ENCODE results near the gene MYLK4.

Gene MYLK4

DNA sequence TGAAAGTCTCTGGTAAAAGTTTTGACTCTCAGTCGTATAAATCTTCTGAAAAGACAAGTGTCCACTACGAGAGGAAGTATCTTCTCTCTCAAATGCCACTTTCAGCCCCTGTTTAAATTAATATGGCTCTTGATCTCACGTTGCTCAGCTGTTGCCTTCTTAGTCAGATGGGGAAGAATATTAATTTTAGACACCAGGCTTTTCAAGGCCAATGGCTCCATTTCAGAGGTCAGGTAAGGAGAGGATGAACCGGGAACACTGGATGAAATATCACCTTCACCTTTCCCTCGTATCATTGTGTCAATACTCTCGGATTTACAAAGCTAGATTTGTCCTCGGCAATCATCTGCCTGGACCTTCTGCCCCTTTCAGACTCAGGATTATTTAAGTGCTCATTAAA, at the start of gene MYLK4:
MYLK4 (minus strand) TSS at position 91 of the 400 bp plus-strand sequence. CDS start 1,628 bp downstream, outside the sequence.
- no peak for TF ChIP-seq CTCF (conservative IDR thresholded peaks at IDR 0.05)
- H3K27ac ChIP-seq, result peak within 1 kb of the TSS; percentile 70

GRCh38 chr6:2799936-2800527, 49.3 kb upstream of the MYLK4 start:
- no peak overlapping the region for H3K27ac ChIP-seq

DNA sequence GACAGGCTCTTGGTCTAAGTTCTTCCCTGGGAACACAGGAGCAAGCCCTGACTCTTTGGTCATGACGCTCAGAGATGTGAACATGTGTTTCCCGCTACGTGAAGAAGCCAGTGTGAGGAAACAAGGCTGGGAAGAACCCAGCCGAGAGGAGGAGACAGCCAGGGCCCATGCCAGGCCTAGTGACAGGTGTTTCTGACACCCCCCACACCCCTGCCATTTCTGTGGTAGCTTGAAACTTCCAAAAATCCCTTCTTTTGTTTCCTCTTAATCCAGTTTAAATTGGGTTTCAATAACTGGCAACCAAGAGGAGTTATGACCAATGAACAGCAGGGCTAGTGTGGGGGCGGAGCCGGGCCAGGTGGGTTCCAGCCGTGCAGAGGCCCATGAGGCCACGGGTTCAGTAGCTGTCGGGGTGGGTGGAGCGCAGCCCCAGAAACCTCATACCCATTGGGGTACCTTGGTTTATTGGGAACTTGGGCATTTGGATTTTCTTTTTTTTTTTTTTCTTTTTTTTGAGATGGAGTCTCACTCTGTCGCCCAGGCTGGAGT, 47.9 kb upstream of the MYLK4 start:
- no peak overlapping the region for H3K27ac ChIP-seq
- no peak for TF ChIP-seq CTCF (conservative IDR thresholded peaks at IDR 0.05)

More at GRCh38 chr6:2799936-2800527, 49.3 kb upstream of the MYLK4 start:
- no peak for TF ChIP-seq CTCF (conservative IDR thresholded peaks at IDR 0.05)

GRCh38 chr6:2797564-2798031, 46.9 kb upstream of the MYLK4 start:
- no peak overlapping the region for H3K27ac ChIP-seq
- no peak for TF ChIP-seq CTCF (conservative IDR thresholded peaks at IDR 0.05)

- no peak for TF ChIP-seq CTCF (conservative IDR thresholded peaks at IDR 0.05)
- no peak overlapping the region for H3K27ac ChIP-seq
These were observed 46.1 kb upstream of the MYLK4 start for GRCh38 chr6:2796861-2797260.

- no peak overlapping the region for H3K27ac ChIP-seq
- no peak for TF ChIP-seq CTCF (conservative IDR thresholded peaks at IDR 0.05)
These were observed 45.2 kb upstream of the MYLK4 start for GRCh38 chr6:2795956-2796355.

DNA sequence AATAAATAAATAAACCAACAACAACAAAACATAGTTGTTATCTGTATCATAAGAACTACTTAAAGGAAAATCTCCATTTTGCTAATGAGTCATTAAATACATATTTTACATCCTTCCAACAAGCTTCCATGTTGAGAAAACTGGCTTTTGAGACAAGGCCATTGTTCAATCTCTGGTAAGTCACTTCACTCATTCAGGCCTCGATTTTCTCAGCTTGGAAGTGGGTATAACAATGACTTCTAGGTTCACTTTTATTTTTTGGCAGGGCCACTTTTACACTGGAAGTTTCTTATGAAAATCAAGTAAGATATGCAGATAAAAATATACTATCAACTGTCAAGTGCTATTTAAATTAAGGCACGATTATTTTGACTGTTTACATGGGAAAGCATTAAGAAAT, 44.4 kb upstream of the MYLK4 start:
- TF ChIP-seq CTCF (conservative IDR thresholded peaks at IDR 0.05), result no peak
- no peak overlapping the region for H3K27ac ChIP-seq
